ENCODE measurements around the gene RNF151. TPM values are rescaled to one million over a fixed set of nuclear protein-coding genes. Genes with fewer than 3 reads are reported as not detected.

Gene RNF151
- total and polyA plus RNA-seq, 2 of the 13 experiments (the other 11 are each of a cell fraction or from before 2014, with no cell fraction given): not detected

- peak; percentile 50; the same call in 1 of the 2 replicates for TF ChIP-seq ATF2 (CRISPR knock-in tag; IDR thresholded peaks at IDR 0.05)
- peak; percentile 86 for TF ChIP-seq ZNF317 (CRISPR knock-in tag; IDR thresholded peaks at IDR 0.05)
- no peak for TF ChIP-seq MTA3 (CRISPR knock-in tag; IDR thresholded peaks at IDR 0.05)
- TF ChIP-seq RBFOX2 (IDR thresholded peaks at IDR 0.05; ENCODE audit: low read depth, low read length): peak; percentile 68
- TF ChIP-seq, protein P1, sequence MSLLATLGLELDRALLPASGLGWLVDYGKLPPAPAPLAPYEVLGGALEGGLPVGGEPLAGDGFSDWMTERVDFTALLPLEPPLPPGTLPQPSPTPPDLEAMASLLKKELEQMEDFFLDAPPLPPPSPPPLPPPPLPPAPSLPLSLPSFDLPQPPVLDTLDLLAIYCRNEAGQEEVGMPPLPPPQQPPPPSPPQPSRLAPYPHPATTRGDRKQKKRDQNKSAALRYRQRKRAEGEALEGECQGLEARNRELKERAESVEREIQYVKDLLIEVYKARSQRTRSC (CRISPR knock-in tag; IDR thresholded peaks at IDR 0.05; ENCODE audit: low read depth): 0 out of 2 replicates have a peak, but pooled peaks have one; percentile 31
- TF ChIP-seq SMARCC2 (IDR thresholded peaks at IDR 0.05): no peak
- TF ChIP-seq HMG20B (CRISPR knock-in tag; conservative IDR thresholded peaks at IDR 0.05): peak; percentile 7; the same call in 1 of the 2 replicates
- no peak for TF ChIP-seq E2F5 (CRISPR knock-in tag; conservative IDR thresholded peaks at IDR 0.05)
- TF ChIP-seq, protein P2, sequence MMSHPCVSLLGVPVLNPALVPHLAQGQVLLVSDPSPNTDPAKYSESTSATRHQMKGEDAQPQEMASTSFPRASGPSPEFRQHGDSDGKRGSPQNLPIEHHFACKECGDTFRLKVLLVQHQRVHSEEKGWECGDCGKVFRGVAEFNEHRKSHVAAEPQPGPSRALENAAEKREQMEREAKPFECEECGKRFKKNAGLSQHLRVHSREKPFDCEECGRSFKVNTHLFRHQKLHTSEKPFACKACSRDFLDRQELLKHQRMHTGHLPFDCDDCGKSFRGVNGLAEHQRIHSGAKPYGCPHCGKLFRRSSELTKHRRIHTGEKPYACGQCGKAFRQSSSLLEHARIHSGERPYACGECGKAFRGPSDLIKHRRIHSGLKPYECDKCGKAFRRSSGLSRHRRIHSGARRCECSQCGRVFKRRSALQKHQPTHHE (CRISPR knock-in tag; IDR thresholded peaks at IDR 0.05; ENCODE audit: borderline replicate concordance): no peak
- no peak for TF ChIP-seq AKNA (CRISPR knock-in tag; IDR thresholded peaks at IDR 0.05; ENCODE audit: borderline replicate concordance)
- no peak for TF ChIP-seq ZNF678 (CRISPR knock-in tag; IDR thresholded peaks at IDR 0.05)
- TF ChIP-seq SP5 (CRISPR knock-in tag; IDR thresholded peaks at IDR 0.05; ENCODE audit: borderline replicate concordance, low read depth): peak; percentile 61; the same call in 1 of the 2 replicates
- TF ChIP-seq ZNF629 (CRISPR knock-in tag; conservative IDR thresholded peaks at IDR 0.05): peak; percentile 89
- no peak for TF ChIP-seq LBX2 (CRISPR knock-in tag; IDR thresholded peaks at IDR 0.05; ENCODE audit: borderline replicate concordance)
- TF ChIP-seq MED13 (CRISPR knock-in tag; IDR thresholded peaks at IDR 0.05): 0 out of 2 replicates have a peak, but pooled peaks have one; percentile 35
- TF ChIP-seq GRHL1 (CRISPR knock-in tag; conservative IDR thresholded peaks at IDR 0.05): no peak
Measured at GRCh38 chr16:1940273-1941161, 26.1 kb upstream of the RNF151 start (continued).

Measured in HepG2 (cell line).